Muscle of leg (tissue), 11 donors: ENCODE measurements around the gene EIF1. TPM values are rescaled to one million over a fixed set of nuclear protein-coding genes. Genes with fewer than 3 reads are reported as not detected.
"Not testable (repeated sequence)": the region's sequence is repeated elsewhere in the genome, so short reads cannot be mapped to it uniquely, and the experiment has no call there.

Source experiments
- DNase-seq: peaks from one replicate; pipeline ENCODE4 v3.0.0; 2013
- H3K27ac ChIP-seq: one replicate; pipeline ENCODE4 v1.5.1; 2013; ENCODE audit warnings: mild to moderate bottlenecking, low read length, control low read depth
- H3K27me3 ChIP-seq: one replicate; pipeline ENCODE4 v1.6.1; 2013; ENCODE audit warnings: low read length; ENCODE audit not compliant: control insufficient read depth, insufficient read depth
- H3K36me3 ChIP-seq: one replicate; pipeline ENCODE4 v1.6.1; 2013; ENCODE audit warnings: low read length; ENCODE audit not compliant: control insufficient read depth, insufficient read depth
- H3K4me1 ChIP-seq: one replicate; pipeline ENCODE4 v1.6.1; 2013; ENCODE audit warnings: low read length; ENCODE audit not compliant: control insufficient read depth, insufficient read depth
- H3K4me3 ChIP-seq: one replicate; pipeline ENCODE4 v1.5.1; 2013; ENCODE audit warnings: low read length, control low read depth
- H3K9me3 ChIP-seq: replicated peaks from 2 replicates; pipeline ENCODE4 v1.6.1; 2013; ENCODE audit warnings: low read depth, low read length; ENCODE audit not compliant: control insufficient read depth
- WGBS: methylation state at CpG from one replicate; pipeline ENCODE4 v1.1.5; 2013; ENCODE audit warnings: missing lambda C conversion rate; ENCODE audit not compliant: insufficient coverage; 5-methylcytosine and 5-hydroxymethylcytosine counted together
- polyA plus RNA-seq, 8 donors: library from polyadenylated mRNA; unstranded; fragments of 120-200 nt; gene quantifications; one replicate each; pipeline versions ENCODE4 v1.2.1 to v1.2.3, GENCODE V29; 2013; ENCODE audit warnings: inconsistent platforms in 1 of 8, low replicate concordance in 1 of 8; ENCODE audit not compliant: insufficient read length in 8 of 8, insufficient read depth in 1 of 8
- total RNA-seq: library from RNA; stranded (reverse); fragments of 120-200 nt; gene quantifications from one replicate; pipeline ENCODE4 v1.2.4, GENCODE V29; 2013

EIF1 gene
- total and polyA plus RNA-seq, 9 donors, result 224 to 855 (median 809) TPM

DNA sequence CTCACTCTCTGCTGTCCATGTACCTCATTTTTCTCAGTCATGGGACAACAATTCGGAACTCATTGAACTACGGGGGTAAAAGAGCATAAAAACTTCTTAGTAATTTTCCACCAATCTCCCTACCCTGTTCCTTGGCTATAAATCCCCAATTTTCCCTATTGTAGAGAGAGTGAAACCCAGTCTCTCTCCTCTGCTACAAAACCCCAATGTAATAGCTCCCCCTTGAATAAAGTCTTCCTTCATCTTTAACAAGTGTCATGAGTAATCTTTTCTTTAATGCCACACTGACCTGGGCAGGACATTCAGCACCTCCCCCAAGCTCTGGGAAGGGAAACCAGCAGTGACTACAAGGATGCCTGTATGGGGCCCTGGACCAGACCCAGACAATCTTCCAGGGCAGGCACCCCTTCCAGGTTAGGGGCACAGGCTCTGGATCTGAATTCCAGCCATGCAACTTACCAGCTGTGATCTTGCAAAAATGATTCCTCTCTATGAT, 10.2 kb upstream of the EIF1 start:
- Histone ChIP-seq H3K4me3 (no peak overlapping the region), H3K27ac (peak overlapping the region; percentile 71), H3K4me1 (peaks cover 3% of the 10 kb centered on the region), H3K9me3 (no peaks in the 10 kb centered on the region), H3K36me3 (no peaks in the 10 kb centered on the region), H3K27me3 (no peaks in the 10 kb centered on the region)
- DNase-seq, result no peak
- WGBS, result no CpG with 5 or more reads among the region's 2 CpGs

DNA sequence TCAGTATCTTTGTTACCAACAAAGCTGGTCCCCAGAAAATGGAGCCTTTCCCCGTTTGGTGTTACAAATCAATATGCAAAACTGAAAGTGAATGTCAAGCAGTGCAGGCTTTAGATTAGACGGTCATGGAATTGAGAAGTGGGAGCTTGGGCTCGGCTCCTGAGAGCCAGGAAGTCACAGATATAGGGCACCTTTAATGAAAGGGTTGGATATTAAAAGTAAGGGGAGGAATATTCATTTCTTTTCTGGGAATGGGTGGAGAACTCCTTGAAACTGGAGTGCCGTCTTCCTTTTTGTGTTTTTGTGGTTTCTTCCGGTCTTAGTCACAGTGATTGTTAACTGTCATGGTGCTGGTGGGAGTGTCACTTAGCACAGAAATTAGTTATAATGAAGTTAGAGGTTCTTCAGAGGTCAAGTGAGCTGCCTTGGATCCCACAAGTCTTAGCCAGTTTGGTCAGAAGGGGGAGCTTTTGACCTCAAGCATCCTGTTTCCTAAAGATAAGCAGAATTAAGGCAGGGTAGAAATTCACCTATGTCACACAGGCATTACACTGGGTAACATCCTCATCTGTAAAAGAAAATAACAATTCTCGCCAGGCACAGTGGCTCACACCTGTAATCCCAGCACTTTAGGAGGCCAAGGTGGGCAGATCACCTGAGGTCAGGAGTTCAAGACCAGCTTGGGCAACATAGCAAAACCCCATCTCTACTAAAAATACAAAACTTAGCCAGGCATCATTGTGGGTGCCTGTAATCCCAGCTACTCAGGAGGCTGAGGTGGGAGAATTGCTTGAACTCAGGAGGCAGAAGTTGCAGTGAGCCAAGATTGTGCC, 9.6 kb upstream of the EIF1 start:
- no peaks in the 10 kb centered on the region for H3K36me3 ChIP-seq
- H3K9me3 ChIP-seq, result no peaks in the 10 kb centered on the region
- no peak overlapping the region for H3K4me3 ChIP-seq
- no peaks in the 10 kb centered on the region for H3K27me3 ChIP-seq
- H3K27ac ChIP-seq, result peak overlapping the region; percentile 71
- no peak for DNase-seq
- 47% methylated on average over 5 of the region's 6 CpGs for WGBS
- H3K4me1 ChIP-seq, result peaks cover 3% of the 10 kb centered on the region

DNA sequence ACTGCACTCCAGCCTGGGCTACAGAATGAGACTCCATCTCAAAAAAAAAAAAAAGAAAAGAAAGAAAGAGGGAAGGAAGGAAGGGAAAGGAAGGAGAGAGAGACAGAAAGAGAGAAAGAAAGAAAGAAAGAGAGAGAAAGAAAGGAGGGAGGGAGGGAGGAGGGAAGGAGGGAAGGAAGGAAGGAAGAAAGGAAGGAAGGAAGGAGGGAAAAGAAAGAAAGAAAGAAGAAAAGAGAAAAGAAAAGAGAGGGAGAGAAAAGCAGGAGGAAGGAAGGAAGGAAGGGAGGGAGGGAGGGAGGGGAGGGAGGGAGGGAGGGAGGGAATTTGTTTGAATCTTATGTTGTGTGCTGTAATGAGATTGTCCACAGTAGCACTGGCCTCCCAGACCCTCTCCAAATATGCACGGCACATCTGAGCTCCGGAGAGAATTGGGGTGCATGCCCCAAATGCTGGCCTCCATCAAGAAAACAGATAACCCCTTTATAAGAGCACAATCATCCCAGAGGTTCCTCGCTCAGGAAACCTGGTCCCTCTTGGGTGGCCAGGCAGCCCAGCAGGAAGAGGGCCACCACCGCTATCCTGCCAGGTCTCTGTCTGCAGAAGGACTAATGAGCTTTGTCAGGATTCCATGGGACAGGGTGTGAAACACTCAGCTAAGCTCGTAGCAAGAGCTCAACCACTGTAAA, 8.8 kb upstream of the EIF1 start:
- no peaks in the 10 kb centered on the region for H3K9me3 ChIP-seq
- H3K36me3 ChIP-seq, result no peaks in the 10 kb centered on the region
- 65% methylated on average over 2 of the region's 5 CpGs for WGBS
- H3K4me1 ChIP-seq, result peaks cover 3% of the 10 kb centered on the region
- no peak overlapping the region for H3K4me3 ChIP-seq
- no peak for DNase-seq
- H3K27me3 ChIP-seq, result no peaks in the 10 kb centered on the region
- H3K27ac ChIP-seq, result no peak overlapping the region

DNA sequence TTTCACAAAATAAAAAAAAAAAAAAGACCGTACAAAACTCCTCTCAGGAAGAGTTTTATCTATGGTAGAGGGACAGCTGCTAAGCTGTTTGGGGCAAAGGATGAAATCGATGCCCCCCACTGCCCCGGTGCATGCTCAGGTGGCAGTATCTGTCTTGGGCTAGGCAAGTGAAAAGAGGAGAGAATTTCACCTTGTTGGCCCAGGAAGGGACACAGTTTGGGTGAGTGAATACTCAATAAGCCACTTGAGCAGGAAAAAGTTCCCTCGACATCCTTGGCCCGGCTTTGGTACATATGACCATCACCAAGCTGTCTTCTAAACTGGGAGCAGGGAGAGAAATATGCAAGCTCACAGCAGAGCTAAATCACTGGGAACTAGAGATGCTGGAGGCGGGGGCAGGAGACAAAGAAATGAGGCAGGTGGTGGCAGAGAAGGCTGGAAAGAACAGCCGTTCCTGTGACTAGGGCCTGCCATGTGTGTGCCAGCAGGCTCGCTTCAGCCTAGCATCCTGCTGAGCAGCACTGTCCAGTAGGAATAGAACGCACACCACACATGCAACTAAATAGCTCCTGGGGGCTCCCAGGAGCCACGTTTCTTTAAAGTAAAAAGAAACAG, 8.2 kb upstream of the EIF1 start:
- H3K9me3 ChIP-seq, result no peaks in the 10 kb centered on the region
- peaks cover 3% of the 10 kb centered on the region for H3K4me1 ChIP-seq
- WGBS, result 50% methylated on average over 5 of the region's 10 CpGs
- H3K27me3 ChIP-seq, result no peaks in the 10 kb centered on the region
- DNase-seq, result no peak
- no peak overlapping the region for H3K4me3 ChIP-seq
- no peaks in the 10 kb centered on the region for H3K36me3 ChIP-seq
- H3K27ac ChIP-seq, result no peak overlapping the region

DNA sequence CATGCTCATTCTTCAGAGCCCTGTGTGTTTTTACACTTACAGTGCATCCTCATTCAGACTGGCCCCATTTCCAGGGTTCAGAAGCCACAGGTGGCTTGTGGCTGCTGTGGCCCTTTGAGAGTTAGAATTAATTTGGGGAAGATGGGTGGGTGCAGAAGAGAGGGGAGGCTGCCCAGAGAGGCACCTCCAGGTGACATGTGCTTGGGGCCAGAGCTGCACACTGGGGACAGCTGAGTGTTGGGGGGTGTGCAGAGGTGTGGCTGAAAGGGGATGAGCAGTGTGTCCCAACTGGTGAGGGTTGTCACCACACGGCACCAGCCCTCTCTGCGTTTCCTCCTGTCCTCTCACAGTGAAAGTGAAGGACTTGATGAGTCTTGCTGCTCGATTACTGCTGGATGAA, 6.9 kb upstream of the EIF1 start:
- Histone ChIP-seq H3K27ac (no peak overlapping the region), H3K4me1 (peaks cover 3% of the 10 kb centered on the region), H3K27me3 (no peaks in the 10 kb centered on the region), H3K36me3 (no peaks in the 10 kb centered on the region), H3K9me3 (no peaks in the 10 kb centered on the region), H3K4me3 (no peak overlapping the region)
- DNase-seq, result no peak
- 80% methylated on average over 2 of the region's 3 CpGs for WGBS

DNA sequence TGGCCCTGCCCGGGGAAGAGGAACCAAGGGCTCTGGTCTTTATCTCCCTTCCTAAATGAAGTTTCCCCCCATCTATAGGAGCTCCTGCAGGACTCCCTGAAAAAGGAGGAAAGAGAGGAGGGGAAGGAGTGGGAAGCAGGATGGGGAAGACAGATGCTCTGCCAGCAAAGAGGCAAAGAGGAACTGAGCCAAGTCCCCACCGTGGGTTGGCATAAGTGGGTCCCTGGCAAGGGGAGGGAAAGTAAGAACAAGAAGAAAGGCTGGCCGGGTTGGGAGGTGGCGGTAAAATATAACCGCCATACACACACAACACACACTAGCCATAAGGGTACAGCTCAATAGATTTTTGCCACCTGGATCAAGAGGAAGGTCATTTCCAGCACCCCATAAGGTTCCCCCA, 6.1 kb upstream of the EIF1 start:
- Histone ChIP-seq H3K36me3 (no peaks in the 10 kb centered on the region), H3K4me3 (no peak overlapping the region), H3K9me3 (no peaks in the 10 kb centered on the region), H3K27me3 (no peaks in the 10 kb centered on the region), H3K4me1 (peaks cover 3% of the 10 kb centered on the region), H3K27ac (no peak overlapping the region)
- no CpG with 5 or more reads among the region's 5 CpGs for WGBS
- no peak for DNase-seq

DNA sequence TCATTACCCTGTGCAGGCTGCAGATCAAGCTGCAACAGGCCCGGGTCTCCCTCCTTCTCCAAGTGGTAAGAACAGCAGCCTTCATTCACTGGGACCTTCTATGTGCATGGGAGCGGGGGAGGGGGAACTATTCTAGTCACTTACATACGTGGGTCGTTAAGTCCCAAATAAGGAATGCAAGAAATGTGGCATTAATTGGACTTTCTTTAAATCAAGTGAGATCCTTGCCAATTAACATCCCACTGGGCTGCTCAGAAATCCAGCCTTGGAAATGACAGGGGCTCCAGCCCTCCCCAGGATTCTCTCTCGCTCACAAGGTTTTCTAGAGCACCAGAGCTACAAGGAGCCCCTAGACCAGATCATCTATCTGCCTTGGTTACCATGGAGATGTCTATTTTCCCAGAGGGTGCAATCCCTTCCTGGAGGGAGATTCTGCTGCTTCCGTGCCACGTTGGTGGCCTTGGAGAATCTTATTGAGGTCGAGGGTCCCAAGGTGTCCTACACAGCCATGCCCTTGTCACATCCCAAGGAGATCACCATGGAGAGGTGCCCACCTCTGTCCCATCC, 5.2 kb upstream of the EIF1 start:
- WGBS, result 54% methylated on average over 3 of the region's 8 CpGs
- Histone ChIP-seq H3K27me3 (no peaks in the 10 kb centered on the region), H3K9me3 (no peaks in the 10 kb centered on the region), H3K4me3 (no peak overlapping the region), H3K4me1 (peaks cover 8% of the 10 kb centered on the region), H3K27ac (no peak overlapping the region), H3K36me3 (no peaks in the 10 kb centered on the region)
- no peak for DNase-seq

DNA sequence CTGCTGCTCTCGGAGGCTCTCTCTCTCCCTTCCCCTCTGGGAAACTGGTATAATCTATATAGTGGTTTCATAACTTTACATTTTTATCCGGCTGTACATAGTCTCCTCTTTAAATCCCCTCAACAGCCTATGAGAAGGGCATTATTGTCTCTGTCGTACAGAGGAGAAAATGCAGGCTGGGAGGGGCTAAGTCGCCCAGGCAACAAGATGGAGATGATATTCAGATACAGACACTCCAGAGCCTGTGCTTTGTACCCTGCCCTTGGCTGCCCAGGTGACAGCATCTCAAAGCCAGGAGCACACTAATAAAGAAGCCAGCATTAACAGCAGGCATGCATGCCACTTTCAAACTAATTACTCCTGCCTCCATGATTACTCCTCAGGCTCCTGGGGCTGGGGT, 4.7 kb upstream of the EIF1 start:
- no peak for DNase-seq
- Histone ChIP-seq H3K27ac (no peak overlapping the region), H3K27me3 (no peaks in the 10 kb centered on the region), H3K4me3 (no peak overlapping the region), H3K4me1 (peaks cover 8% of the 10 kb centered on the region), H3K9me3 (no peaks in the 10 kb centered on the region), H3K36me3 (no peaks in the 10 kb centered on the region)
- WGBS, result 40% methylated on average over 2 of the region's 4 CpGs

DNA sequence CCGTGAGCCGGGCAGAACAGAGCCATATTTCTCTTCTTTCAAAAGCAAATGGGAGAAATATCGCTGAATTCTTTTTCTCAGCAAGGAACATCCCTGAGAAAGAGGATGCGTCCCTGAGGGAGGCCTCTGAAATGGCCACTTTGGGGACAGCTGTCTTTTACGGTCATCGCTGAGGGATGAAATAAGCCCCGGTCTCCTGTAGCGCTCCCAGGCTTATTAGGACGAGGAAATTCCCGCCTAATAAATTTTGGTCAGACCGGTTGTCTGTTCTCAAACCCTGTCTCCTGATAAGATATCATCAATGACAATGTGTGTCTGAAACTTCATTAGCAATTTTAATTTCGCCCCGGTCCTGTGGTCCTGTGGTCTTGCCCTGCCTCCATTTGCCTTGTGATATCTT, 2.9 kb upstream of the EIF1 start:
- not testable (repeated sequence) for DNase-seq, H3K27me3 ChIP-seq, H3K4me3 ChIP-seq, H3K9me3 ChIP-seq, H3K27ac ChIP-seq
- 93% methylated on average over 12 of the region's 13 CpGs for WGBS
- Histone ChIP-seq H3K4me1 (peaks cover 12% of the 10 kb centered on the region), H3K36me3 (peaks cover 14% of the 10 kb centered on the region)

DNA sequence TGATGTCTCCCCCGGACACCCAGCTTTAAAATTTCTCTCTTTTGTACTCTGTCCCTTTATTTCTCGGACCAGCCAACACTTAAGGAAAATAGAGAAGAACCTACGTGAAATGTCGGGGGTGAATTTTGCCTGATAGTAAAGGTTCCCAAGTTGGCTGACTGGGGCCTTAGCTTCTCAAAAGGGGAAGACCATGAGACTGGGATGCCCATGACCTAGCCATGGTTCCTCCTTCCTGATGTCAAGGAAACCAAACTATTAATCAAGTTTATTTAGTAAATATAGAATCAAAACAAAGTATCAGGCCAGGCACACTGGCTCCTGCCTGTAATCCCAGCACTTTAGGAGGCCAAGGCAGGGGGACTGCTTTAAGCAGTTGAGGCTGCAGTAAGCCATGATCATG, 2.4 kb upstream of the EIF1 start:
- no peaks in the 10 kb centered on the region for H3K27me3 ChIP-seq
- no peak for DNase-seq
- WGBS, result no CpG with 5 or more reads among the region's 4 CpGs
- H3K27ac ChIP-seq, result no peak overlapping the region
- no peak overlapping the region for H3K4me3 ChIP-seq
- H3K9me3 ChIP-seq, result no peaks in the 10 kb centered on the region
- peaks cover 19% of the 10 kb centered on the region for H3K36me3 ChIP-seq
- H3K4me1 ChIP-seq, result peaks cover 12% of the 10 kb centered on the region
